ENCODE data around the gene FRG2. TPM values are rescaled to one million over a fixed set of nuclear protein-coding genes. Genes with fewer than 3 reads are reported as not detected.
"Not testable (repeated sequence)": the region's sequence is repeated elsewhere in the genome, so short reads cannot be mapped to it uniquely, and the experiment has no call there.

Gene FRG2
- not detected for total RNA-seq

DNA sequence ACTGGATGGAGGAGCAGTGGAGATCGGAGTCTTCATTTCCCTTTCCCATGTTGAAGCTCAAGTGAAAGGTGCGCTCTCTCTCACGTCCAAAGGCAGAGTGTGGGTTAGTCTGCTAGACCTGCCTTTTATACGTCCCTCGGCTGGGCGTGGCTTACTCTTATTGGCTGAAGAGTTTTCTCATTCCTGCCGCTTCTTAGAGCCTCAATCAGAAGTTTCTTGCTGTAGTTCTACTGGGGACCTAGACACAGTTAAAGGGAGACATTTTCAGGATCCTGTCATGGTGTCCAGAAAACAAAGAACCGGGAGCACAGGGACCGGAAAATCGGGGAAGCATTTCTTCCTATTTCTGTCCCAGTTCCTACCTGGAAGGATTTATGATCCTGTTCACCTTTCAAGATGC, at the start of gene FRG2:
FRG2 (minus strand) TSS at position 101 of the 400 bp plus-strand sequence; CDS start at position 49, 52 bp downstream.
- H3K36me3 ChIP-seq; H3K4me1 ChIP-seq (replicated peaks); H3K9me3 ChIP-seq; H3K27ac ChIP-seq; DNase-seq (ENCODE audit: low spot score); H3K27me3 ChIP-seq (replicated peaks; ENCODE audit: insufficient read depth); H3K4me3 ChIP-seq; intact Hi-C loops (cut with DNase I): not testable (repeated sequence)
- no CpG with 5 or more reads among the region's 10 CpGs for WGBS

DNA sequence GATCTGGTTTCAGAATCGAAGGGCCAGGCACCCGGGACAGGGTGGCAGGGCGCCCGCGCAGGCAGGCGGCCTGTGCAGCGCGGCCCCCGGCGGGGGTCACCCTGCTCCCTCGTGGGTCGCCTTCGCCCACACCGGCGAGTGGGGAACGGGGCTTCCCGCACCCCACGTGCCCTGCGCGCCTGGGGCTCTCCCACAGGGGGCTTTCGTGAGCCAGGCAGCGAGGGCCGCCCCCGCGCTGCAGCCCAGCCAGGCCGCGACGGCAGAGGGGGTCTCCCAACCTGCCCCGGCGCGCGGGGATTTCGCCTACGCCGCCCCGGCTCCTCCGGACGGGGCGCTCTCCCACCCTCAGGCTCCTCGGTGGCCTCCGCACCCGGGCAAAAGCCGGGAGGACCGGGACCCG, 41.3 kb upstream of the FRG2 start:
- peak; percentile 3 for DNase-seq (ENCODE audit: low spot score)
- H3K27me3 ChIP-seq (replicated peaks; ENCODE audit: insufficient read depth); H3K4me1 ChIP-seq (replicated peaks); H3K4me3 ChIP-seq; H3K9me3 ChIP-seq; intact Hi-C loops (cut with DNase I); H3K27ac ChIP-seq; H3K36me3 ChIP-seq: not testable (repeated sequence)
- WGBS: 48% methylated on average over 39 of the region's 45 CpGs

DNA sequence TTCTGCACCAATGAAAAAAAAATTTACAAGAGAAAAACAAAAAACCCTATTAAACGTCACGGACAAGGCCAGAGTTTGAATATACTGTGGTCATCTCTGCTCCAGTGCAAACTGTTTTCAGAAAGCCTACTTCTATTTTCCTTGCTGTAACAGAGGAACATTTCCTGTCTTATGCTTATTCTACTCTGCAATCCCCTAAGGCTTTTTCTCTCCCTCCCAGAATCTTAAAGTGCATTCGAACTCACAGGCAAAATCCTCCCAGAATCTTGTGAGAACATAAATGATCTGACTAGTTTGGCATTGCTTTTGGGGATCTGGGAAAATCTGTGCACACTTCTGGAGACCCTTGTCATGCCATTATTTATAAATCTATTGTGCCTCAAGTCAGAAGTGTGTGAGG, 37.7 kb upstream of the FRG2 start:
- DNase-seq (ENCODE audit: low spot score); H3K4me3 ChIP-seq; intact Hi-C loops (cut with DNase I); H3K27me3 ChIP-seq (replicated peaks; ENCODE audit: insufficient read depth); H3K9me3 ChIP-seq; H3K36me3 ChIP-seq; H3K27ac ChIP-seq; H3K4me1 ChIP-seq (replicated peaks): not testable (repeated sequence)
- 10% methylated on average over 3 of the region's 3 CpGs for WGBS

DNA sequence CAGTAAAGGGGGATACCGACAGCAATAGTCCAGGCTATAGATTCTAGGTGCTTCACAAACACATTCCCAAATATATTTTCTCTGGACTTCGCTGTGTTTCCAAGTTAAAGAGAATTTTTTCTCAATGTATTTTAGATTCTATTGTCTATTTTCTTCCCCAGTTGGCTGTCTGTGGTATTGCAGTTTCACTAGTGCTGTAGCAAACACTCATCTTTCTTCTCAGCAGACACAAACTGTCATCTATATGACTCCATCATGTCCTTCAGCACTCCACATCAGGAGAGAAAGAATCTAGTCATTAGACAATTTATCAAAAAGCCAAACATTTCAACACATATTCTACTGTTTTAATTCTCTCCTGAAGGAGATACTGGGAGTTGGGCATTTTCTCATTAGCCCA, 37.3 kb upstream of the FRG2 start, which contains the start of gene DBET:
DBET (plus strand) TSS at position 161 of the 400 bp plus-strand sequence.
- DNase-seq (ENCODE audit: low spot score); intact Hi-C loops (cut with DNase I); H3K9me3 ChIP-seq; H3K4me3 ChIP-seq; H3K27ac ChIP-seq; H3K4me1 ChIP-seq (replicated peaks); H3K27me3 ChIP-seq (replicated peaks; ENCODE audit: insufficient read depth); H3K36me3 ChIP-seq: not testable (repeated sequence)
- 22% methylated on average over 2 of the region's 2 CpGs for WGBS

DNA sequence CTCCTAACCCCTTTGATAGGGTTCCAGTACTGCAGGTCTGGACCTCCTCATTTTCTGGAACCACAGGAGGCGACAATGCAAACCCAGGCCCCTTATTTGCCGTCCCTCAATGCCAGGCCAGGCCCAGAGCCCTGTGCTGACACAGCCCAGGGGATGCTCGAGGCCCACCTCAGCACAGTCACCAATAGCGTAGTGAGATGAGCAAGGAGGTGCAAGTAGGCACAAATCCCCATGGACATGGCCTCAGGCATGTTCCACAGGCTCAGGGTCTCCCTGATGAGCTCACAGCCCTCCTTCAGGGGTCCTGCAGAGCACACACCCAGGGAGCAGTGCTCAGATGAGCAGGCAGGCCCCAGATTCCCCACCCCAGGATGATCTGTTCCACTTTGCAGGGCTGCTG, 31.9 kb upstream of the FRG2 start:
- 100% methylated on average over 1 of the region's 4 CpGs for WGBS
- H3K27me3 ChIP-seq (replicated peaks; ENCODE audit: insufficient read depth): not testable (repeated sequence)

DNA sequence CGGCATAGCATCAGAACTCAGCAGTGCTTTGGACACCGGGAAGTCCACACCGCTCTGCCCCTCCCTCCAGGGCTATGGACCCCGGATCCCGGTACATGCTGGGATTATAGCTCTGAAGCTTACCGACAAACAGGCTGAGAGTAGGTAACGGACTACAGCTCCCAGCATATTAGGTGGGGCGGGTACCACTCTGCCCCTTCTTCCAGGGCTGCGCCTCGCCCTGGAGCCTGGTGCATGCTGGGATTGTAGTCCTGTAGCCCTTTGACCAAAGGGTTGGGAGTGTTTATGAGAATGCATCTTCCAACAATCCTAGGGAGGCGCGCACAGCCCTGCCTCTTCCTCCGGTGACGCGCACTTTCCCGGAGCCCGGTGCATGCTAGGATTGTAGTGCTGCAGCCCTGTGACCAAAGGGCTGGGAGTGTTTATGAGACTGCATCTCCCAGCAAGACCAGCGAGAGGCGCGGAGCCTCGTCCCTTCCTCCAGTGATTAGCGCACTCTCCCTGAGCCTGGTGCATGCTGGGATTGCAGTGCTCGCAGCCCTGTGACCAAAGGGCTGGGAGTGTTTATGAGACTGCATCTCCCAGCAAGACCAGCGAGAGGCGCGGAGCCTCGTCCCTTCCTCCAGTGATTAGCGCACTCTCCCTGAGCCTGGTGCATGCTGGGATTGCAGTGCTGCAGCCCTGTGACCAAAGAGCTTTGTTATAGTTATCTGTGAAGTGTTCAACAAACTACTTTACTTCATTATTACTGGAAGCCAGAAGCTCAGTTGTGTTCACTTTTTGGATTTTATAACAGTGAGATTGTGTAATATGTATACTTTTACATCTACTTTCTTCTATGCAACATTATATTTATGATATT, 22.6 kb upstream of the FRG2 start:
- H3K4me3 ChIP-seq; H3K36me3 ChIP-seq; H3K27me3 ChIP-seq (replicated peaks; ENCODE audit: insufficient read depth); H3K9me3 ChIP-seq; intact Hi-C loops (cut with DNase I); H3K27ac ChIP-seq; H3K4me1 ChIP-seq (replicated peaks); DNase-seq (ENCODE audit: low spot score): not testable (repeated sequence)
- WGBS: no CpG with 5 or more reads among the region's 28 CpGs

More for the DNA sequence above, 31.9 kb upstream of the FRG2 start:
- H3K4me1 ChIP-seq (replicated peaks); DNase-seq (ENCODE audit: low spot score); H3K4me3 ChIP-seq; intact Hi-C loops (cut with DNase I); H3K9me3 ChIP-seq; H3K36me3 ChIP-seq; H3K27ac ChIP-seq: not testable (repeated sequence)

DNA sequence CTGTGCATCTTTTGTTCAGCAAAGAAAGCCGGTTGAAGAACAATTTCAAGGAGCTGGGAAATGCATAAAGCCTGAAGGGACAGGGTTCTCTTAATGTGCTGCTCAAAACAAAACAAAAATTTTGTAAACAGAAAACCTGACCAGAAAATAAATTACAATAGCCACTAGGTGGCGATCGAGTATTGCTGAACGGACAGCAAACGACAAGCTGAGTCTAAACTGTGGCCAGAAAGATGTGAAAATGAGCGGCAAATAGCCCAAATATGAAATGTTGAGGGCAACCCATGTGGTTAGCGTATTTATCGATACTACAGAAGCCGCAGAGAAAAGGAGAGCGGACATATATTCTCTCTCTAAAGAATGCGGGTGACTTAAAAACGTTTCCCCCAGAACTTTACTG, 20.6 kb upstream of the FRG2 start:
- intact Hi-C loops (cut with DNase I); H3K27me3 ChIP-seq (replicated peaks; ENCODE audit: insufficient read depth); H3K27ac ChIP-seq; DNase-seq (ENCODE audit: low spot score); H3K4me3 ChIP-seq; H3K4me1 ChIP-seq (replicated peaks); H3K36me3 ChIP-seq; H3K9me3 ChIP-seq: not testable (repeated sequence)
- WGBS: 0% methylated on average over 1 of the region's 12 CpGs

DNA sequence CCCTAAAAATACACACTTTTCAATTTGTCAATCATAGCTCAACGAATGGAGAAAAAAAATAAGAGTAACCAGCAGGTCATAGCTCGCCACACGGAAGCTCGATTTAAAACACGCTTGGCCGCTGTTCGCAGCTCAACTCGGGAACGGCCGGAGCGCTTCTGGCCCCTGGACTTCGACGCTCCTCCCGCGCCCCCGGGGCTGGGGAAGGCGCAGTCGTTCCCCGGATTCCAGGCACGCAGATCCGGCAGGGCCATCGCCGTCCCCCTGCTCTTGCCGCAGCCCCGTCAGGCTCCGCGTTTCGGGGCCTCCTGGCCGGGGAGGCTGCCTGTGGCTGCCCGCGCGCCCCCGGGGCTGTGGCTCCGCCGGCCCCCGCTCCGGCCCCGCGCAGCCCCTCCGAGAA, 13.8 kb upstream of the FRG2 start:
- WGBS: 9% methylated on average over 22 of the region's 40 CpGs

DNA sequence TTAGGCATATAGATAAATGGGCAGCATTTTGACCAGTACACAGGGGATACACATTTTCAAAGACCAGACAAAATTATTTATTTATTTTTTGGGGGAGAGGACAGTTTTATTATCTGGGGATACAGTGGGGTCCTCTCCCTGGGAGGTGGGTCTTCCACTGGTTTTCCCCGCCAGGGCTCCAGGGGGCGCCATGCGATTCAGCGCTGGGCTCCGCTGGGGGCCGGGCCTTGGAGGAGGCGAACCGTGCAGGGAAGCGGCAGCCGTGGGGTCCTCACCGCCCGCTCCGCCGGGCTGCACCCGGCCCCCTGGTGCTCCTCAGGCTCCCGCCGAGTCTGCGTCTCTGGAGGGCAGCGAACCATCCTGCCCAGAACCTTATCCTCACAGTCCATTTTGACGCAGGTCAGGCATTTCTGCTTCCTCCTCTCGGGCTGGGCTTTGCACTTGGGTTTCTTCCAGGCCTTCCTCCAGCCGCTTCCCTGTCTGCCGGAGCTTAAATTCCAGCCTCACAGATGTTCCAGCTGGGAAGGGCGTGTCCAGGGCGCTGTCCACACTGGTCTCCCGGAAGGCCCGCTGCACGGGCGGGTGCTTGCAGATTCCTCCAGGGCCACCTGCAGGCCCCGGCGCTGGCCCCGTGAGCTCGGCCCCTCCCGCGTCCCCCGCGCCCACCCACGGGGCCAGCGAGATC, 10.8 kb upstream of the FRG2 start:
- DNase-seq (ENCODE audit: low spot score); intact Hi-C loops (cut with DNase I); H3K9me3 ChIP-seq; H3K4me3 ChIP-seq; H3K27ac ChIP-seq; H3K4me1 ChIP-seq (replicated peaks); H3K36me3 ChIP-seq; H3K27me3 ChIP-seq (replicated peaks; ENCODE audit: insufficient read depth): not testable (repeated sequence)
- no CpG with 5 or more reads among the region's 39 CpGs for WGBS

More for the DNA sequence above, 13.8 kb upstream of the FRG2 start:
- H3K27ac ChIP-seq; H3K4me1 ChIP-seq (replicated peaks); H3K36me3 ChIP-seq; H3K27me3 ChIP-seq (replicated peaks; ENCODE audit: insufficient read depth); DNase-seq (ENCODE audit: low spot score); H3K9me3 ChIP-seq; intact Hi-C loops (cut with DNase I); H3K4me3 ChIP-seq: not testable (repeated sequence)

DNA sequence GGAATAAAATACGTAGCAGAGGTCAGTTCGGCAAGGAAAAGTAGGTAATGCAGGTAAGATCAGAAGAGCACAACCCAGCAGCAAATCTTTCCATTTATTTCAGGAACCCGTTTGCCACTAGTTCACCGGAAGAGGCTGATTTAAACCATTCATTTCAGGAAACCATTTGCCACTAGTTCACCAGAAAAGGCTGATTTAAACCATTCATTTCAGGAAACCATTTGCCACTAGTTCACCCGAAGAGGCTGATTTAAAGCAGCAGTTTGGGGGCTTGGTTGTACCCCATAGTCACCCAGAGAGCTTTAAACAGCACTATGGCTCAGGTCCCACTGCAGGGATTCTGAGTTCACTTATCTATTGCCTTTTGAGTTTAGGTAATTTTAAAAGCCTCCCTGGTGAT, 4.2 kb upstream of the FRG2 start:
- no CpG with 5 or more reads among the region's 5 CpGs for WGBS
- intact Hi-C loops (cut with DNase I); H3K4me1 ChIP-seq (replicated peaks); H3K36me3 ChIP-seq; DNase-seq (ENCODE audit: low spot score); H3K9me3 ChIP-seq; H3K27ac ChIP-seq; H3K4me3 ChIP-seq; H3K27me3 ChIP-seq (replicated peaks; ENCODE audit: insufficient read depth): not testable (repeated sequence)

DNA sequence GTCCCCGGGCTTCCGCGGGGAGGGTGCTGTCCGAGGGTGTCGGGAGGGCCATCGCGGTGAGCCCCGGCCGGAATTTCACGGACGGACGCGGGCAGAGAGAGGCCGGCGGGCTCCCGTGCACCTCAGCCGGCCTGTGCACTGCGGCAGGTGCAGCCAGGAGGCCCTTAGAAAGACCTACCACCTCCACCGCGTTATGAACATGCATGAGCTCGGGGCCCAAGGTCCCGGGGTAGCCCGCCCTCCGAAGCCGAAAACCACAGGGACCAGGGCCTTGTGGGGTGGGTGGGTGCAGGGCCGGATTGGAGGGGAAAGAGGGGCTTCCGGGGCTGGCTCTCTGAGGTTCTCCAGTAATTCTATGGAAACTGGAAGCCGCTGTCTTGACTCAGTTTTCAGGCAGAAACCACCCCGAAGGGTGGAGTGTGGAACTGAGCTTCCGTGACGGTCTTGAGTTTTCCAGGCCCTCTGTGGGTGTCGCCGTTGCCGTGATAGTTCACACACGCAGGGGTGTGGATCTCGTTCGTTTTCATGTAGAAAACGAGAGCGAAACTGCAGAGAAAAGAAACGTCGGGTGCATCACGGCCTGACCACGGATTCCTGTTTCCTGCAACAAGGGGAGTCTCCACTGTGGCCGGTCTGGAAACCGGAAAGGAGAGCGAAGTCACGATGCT, 4.3 kb downstream of the FRG2 start:
- H3K4me3 ChIP-seq; intact Hi-C loops (cut with DNase I): not testable (repeated sequence)

DNA sequence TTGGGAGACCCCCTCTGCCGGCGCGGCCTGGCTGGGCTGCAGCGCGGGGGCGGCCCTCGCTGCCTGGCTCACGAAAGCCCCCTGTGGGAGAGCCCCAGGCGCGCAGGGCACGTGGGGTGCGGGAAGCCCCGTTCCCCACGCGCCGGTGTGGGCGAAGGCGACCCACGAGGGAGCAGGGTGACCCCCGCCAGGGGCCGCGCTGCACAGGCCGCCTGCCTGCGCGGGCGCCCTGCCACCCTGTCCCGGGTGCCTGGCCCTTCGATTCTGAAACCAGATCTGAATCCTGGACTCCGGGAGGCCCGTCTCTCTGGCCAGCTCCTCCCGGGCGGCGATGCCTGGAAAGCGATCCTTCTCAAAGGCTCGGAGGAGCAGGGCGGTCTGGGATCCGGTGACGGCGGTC, 5.1 kb downstream of the FRG2 start:
- H3K27me3 ChIP-seq (replicated peaks; ENCODE audit: insufficient read depth): peaks cover 28% of the 10 kb centered on the region
- H3K4me1 ChIP-seq (replicated peaks); DNase-seq (ENCODE audit: low spot score); H3K4me3 ChIP-seq; H3K27ac ChIP-seq; H3K36me3 ChIP-seq; H3K9me3 ChIP-seq; intact Hi-C loops (cut with DNase I): not testable (repeated sequence)
- WGBS: 48% methylated on average over 22 of the region's 39 CpGs

More for the DNA sequence above, 4.3 kb downstream of the FRG2 start:
- H3K27me3 ChIP-seq (replicated peaks; ENCODE audit: insufficient read depth): peaks cover 21% of the 10 kb centered on the region
- H3K4me1 ChIP-seq (replicated peaks); H3K27ac ChIP-seq; DNase-seq (ENCODE audit: low spot score); H3K36me3 ChIP-seq; H3K9me3 ChIP-seq: not testable (repeated sequence)
- WGBS: 15% methylated on average over 29 of the region's 47 CpGs
